Measurements from ENCODE around the gene DUSP11.

DNA sequence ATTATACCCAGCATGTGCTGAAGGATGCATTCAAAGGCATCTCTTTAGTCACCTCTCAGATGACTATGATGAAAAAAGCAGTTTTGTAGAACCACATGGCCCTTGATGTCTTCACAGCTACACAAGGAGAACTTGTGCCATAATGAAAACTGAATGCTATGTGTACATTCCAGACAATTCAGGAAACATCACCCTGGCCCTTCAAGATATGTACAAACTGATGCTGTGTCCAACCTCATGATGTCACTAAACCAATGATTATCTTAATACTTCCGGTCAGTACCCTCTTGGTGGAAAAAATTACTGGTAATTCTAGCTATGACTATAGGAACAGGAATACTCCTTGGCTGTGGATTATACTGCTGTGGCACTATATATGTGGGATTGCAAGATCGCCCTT is 20.0 kb downstream of the DUSP11 start:
- TF ChIP-seq, protein P1, sequence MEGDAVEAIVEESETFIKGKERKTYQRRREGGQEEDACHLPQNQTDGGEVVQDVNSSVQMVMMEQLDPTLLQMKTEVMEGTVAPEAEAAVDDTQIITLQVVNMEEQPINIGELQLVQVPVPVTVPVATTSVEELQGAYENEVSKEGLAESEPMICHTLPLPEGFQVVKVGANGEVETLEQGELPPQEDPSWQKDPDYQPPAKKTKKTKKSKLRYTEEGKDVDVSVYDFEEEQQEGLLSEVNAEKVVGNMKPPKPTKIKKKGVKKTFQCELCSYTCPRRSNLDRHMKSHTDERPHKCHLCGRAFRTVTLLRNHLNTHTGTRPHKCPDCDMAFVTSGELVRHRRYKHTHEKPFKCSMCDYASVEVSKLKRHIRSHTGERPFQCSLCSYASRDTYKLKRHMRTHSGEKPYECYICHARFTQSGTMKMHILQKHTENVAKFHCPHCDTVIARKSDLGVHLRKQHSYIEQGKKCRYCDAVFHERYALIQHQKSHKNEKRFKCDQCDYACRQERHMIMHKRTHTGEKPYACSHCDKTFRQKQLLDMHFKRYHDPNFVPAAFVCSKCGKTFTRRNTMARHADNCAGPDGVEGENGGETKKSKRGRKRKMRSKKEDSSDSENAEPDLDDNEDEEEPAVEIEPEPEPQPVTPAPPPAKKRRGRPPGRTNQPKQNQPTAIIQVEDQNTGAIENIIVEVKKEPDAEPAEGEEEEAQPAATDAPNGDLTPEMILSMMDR (IDR thresholded peaks at IDR 0.05): no peak
- no peak for TF ChIP-seq ZFX (IDR thresholded peaks at IDR 0.05; ENCODE audit: borderline replicate concordance)
